ENCODE results near the gene SLC12A2. TPM values are rescaled to one million over a fixed set of nuclear protein-coding genes. Genes with fewer than 3 reads are reported as not detected.

Gene SLC12A2
- total RNA-seq, 2 donors from 2014 or later: 159 to 189 TPM

DNA sequence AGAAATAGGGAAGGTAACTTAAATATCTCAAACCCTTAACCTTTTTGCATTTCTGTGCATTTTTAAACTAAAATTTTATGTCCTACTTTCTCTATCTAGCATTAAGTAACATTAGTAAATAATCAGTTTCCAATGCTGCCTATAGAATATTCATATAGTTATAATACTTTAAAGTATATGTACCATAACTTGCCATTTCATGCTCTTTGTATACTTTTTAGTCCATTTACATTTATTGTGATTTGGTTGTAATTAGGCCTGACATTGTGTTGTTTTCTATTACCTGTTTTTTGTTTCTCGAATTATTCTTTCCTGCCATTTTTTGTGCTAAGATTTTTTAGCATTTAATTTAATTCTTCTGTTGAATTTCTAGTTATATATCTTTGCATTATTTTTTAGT lies 13.7 kb downstream of the SLC12A2 start:
- TF ChIP-seq, protein P1, sequence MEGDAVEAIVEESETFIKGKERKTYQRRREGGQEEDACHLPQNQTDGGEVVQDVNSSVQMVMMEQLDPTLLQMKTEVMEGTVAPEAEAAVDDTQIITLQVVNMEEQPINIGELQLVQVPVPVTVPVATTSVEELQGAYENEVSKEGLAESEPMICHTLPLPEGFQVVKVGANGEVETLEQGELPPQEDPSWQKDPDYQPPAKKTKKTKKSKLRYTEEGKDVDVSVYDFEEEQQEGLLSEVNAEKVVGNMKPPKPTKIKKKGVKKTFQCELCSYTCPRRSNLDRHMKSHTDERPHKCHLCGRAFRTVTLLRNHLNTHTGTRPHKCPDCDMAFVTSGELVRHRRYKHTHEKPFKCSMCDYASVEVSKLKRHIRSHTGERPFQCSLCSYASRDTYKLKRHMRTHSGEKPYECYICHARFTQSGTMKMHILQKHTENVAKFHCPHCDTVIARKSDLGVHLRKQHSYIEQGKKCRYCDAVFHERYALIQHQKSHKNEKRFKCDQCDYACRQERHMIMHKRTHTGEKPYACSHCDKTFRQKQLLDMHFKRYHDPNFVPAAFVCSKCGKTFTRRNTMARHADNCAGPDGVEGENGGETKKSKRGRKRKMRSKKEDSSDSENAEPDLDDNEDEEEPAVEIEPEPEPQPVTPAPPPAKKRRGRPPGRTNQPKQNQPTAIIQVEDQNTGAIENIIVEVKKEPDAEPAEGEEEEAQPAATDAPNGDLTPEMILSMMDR (IDR thresholded peaks at IDR 0.05): no peak
- no peak for DNase-seq
- Histone ChIP-seq H3K4me3 (no peak overlapping the region), H3K27ac (no peak overlapping the region), H3K4me1 (no peaks in the 10 kb centered on the region), H3K9ac (ENCODE audit: low read depth in 2 of 2, low read length in 2 of 2) (no peak overlapping the region), H3K9me3 (no peaks in the 10 kb centered on the region), H3K36me3 (no peaks in the 10 kb centered on the region), H3K27me3 (no peaks in the 10 kb centered on the region)
- intact Hi-C loops (cut with DNase I): no loop called here

DNA sequence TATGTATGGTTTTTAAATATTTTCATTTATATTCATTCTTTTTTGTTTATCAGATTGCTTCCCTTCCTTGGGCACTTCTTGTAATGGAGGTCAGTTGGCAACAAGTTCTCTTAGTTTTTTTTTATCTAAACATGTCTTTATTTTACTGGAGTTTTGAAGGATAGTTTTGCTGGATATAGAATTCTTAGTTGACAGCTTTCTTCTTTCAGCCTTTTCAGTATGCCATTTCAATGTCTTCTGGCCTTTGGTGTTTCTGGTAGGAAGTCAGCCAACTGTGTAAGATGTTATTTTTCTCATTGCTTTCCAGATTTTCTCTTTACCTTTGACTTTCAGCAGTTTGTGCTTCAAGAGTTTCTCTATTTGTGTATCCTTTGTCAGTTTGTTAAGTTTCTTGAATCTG lies 14.2 kb downstream of the SLC12A2 start:
- H3K36me3 ChIP-seq: no peaks in the 10 kb centered on the region
- intact Hi-C loops (cut with DNase I): no loop called here
- TF ChIP-seq, protein P1 (IDR thresholded peaks at IDR 0.05): no peak
- no peaks in the 10 kb centered on the region for H3K27me3 ChIP-seq
- H3K4me1 ChIP-seq: no peaks in the 10 kb centered on the region
- no peak overlapping the region for H3K27ac ChIP-seq
- H3K9ac ChIP-seq (ENCODE audit: low read depth in 2 of 2, low read length in 2 of 2): no peak overlapping the region
- H3K4me3 ChIP-seq: no peak overlapping the region
- no peak for DNase-seq
- no peaks in the 10 kb centered on the region for H3K9me3 ChIP-seq

GRCh38 chr5:128099944-128100343 lies 16.4 kb downstream of the SLC12A2 start:
- no peaks in the 10 kb centered on the region for H3K36me3 ChIP-seq
- intact Hi-C loops (cut with DNase I): no loop called here
- no peaks in the 10 kb centered on the region for H3K4me1 ChIP-seq
- TF ChIP-seq, protein P1 (IDR thresholded peaks at IDR 0.05): no peak
- H3K27me3 ChIP-seq: no peaks in the 10 kb centered on the region
- no peak overlapping the region for H3K27ac ChIP-seq
- DNase-seq: no peak
- H3K4me3 ChIP-seq: no peak overlapping the region
- no peak overlapping the region for H3K9ac ChIP-seq (ENCODE audit: low read depth in 2 of 2, low read length in 2 of 2)
- no peaks in the 10 kb centered on the region for H3K9me3 ChIP-seq

GRCh38 chr5:128100860-128101557 lies 17.4 kb downstream of the SLC12A2 start:
- no peaks in the 10 kb centered on the region for H3K9me3 ChIP-seq
- TF ChIP-seq, protein P1 (IDR thresholded peaks at IDR 0.05): no peak
- H3K4me1 ChIP-seq: no peaks in the 10 kb centered on the region
- DNase-seq: no peak
- H3K27ac ChIP-seq: no peak overlapping the region
- no peaks in the 10 kb centered on the region for H3K36me3 ChIP-seq
- intact Hi-C loops (cut with DNase I): no loop called here
- no peak overlapping the region for H3K4me3 ChIP-seq
- H3K9ac ChIP-seq (ENCODE audit: low read depth in 2 of 2, low read length in 2 of 2): no peak overlapping the region
- H3K27me3 ChIP-seq: no peaks in the 10 kb centered on the region

DNA sequence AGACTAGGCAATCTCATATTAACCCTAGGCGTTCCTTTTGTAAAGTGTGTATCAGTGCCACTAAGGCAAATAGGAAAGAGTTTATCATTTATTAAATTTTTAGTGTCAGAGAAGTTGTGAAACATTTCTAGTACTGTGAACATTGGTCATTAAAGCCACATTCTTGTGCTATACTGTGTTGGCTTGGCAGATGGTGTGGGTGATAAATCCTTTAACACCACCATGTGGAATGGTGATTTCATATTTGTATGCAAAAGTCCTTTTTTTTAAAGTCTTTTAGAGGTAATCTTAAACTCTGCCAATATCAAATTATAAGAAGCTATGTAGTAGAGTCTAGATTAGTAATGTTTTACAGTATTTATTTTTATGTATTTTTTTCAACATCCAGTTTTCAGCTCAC lies 18.1 kb downstream of the SLC12A2 start:
- intact Hi-C loops (cut with DNase I): no loop called here
- TF ChIP-seq, protein P1 (IDR thresholded peaks at IDR 0.05): no peak
- DNase-seq: no peak

More for the DNA sequence above, 18.1 kb downstream of the SLC12A2 start:
- Histone ChIP-seq H3K9ac (ENCODE audit: low read depth in 2 of 2, low read length in 2 of 2) (no peak overlapping the region), H3K4me1 (no peaks in the 10 kb centered on the region), H3K36me3 (no peaks in the 10 kb centered on the region), H3K27ac (no peak overlapping the region), H3K4me3 (no peak overlapping the region), H3K9me3 (no peaks in the 10 kb centered on the region), H3K27me3 (no peaks in the 10 kb centered on the region)
